Measurements from ENCODE around the gene SALL1.

DNA sequence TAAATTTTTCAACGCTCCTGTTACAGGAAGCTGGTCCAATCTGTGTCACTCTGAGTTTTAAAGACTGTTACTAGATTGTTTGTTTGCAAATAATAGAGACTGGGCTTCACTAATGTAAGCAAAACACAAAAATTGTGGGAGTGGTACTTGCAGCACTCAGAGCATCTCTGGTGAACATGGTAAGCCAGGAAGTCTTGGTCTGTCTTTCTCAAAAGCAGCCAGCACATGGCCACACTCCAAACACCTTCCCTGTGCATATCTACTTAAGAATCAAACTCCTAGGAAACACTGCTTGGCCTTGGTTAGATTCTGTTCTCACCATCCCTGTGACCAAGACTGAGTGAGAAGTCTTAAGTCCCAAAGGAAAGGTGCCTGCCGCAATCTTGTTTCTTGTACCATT is 49.7 kb upstream of the SALL1 start:
- no peak for TF ChIP-seq SMC3 (conservative IDR thresholded peaks at IDR 0.05; ENCODE audit: poor library complexity)
- TF ChIP-seq TAF1 (IDR thresholded peaks at IDR 0.05; ENCODE audit: low read depth), result no peak
- TF ChIP-seq, protein P1, sequence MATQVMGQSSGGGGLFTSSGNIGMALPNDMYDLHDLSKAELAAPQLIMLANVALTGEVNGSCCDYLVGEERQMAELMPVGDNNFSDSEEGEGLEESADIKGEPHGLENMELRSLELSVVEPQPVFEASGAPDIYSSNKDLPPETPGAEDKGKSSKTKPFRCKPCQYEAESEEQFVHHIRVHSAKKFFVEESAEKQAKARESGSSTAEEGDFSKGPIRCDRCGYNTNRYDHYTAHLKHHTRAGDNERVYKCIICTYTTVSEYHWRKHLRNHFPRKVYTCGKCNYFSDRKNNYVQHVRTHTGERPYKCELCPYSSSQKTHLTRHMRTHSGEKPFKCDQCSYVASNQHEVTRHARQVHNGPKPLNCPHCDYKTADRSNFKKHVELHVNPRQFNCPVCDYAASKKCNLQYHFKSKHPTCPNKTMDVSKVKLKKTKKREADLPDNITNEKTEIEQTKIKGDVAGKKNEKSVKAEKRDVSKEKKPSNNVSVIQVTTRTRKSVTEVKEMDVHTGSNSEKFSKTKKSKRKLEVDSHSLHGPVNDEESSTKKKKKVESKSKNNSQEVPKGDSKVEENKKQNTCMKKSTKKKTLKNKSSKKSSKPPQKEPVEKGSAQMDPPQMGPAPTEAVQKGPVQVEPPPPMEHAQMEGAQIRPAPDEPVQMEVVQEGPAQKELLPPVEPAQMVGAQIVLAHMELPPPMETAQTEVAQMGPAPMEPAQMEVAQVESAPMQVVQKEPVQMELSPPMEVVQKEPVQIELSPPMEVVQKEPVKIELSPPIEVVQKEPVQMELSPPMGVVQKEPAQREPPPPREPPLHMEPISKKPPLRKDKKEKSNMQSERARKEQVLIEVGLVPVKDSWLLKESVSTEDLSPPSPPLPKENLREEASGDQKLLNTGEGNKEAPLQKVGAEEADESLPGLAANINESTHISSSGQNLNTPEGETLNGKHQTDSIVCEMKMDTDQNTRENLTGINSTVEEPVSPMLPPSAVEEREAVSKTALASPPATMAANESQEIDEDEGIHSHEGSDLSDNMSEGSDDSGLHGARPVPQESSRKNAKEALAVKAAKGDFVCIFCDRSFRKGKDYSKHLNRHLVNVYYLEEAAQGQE (IDR thresholded peaks at IDR 0.05; ENCODE audit: borderline replicate concordance), result no peak
- TF ChIP-seq EZH2 (IDR thresholded peaks at IDR 0.05; ENCODE audit: borderline replicate concordance, insufficient read depth, low read length, poor library complexity, severe bottlenecking), result no peak
- TF ChIP-seq EP300 (conservative IDR thresholded peaks at IDR 0.05; ENCODE audit: poor library complexity, severe bottlenecking), result no peak
- TF ChIP-seq, protein P2, sequence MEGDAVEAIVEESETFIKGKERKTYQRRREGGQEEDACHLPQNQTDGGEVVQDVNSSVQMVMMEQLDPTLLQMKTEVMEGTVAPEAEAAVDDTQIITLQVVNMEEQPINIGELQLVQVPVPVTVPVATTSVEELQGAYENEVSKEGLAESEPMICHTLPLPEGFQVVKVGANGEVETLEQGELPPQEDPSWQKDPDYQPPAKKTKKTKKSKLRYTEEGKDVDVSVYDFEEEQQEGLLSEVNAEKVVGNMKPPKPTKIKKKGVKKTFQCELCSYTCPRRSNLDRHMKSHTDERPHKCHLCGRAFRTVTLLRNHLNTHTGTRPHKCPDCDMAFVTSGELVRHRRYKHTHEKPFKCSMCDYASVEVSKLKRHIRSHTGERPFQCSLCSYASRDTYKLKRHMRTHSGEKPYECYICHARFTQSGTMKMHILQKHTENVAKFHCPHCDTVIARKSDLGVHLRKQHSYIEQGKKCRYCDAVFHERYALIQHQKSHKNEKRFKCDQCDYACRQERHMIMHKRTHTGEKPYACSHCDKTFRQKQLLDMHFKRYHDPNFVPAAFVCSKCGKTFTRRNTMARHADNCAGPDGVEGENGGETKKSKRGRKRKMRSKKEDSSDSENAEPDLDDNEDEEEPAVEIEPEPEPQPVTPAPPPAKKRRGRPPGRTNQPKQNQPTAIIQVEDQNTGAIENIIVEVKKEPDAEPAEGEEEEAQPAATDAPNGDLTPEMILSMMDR (IDR thresholded peaks at IDR 0.05; ENCODE audit: poor library complexity, severe bottlenecking), result no peak
- TF ChIP-seq MXI1 (conservative IDR thresholded peaks at IDR 0.05; ENCODE audit: poor library complexity, severe bottlenecking), result no peak
- TF ChIP-seq POLR2AphosphoS5 (IDR thresholded peaks at IDR 0.05), result no peak

All from neural cell (in vitro differentiated cells).